Right atrium auricular region (tissue), 2 donors: ENCODE data around the gene CDH13. TPM values are rescaled to one million over a fixed set of nuclear protein-coding genes. Genes with fewer than 3 reads are reported as not detected.

Source experiments
- DNase-seq: peaks from one replicate; pipeline ENCODE4 v3.0.0-alpha.2; 2019; ENCODE audit warnings: low spot score
- H3K27ac ChIP-seq, 2 donors: fragments of 200-600 bp; sonication (generic); 1 replicate in 1 of 2; 2 replicates in 1 of 2; pipeline ENCODE4 v1.5.1; 2016 to 2019
- H3K27me3 ChIP-seq, 2 donors: fragments of 200-600 bp; sonication (generic); one replicate each; pipeline versions ENCODE4 v1.5.1 to v1.6.0; 2017 to 2019
- H3K36me3 ChIP-seq: fragments of 200-600 bp; sonication (generic); one replicate; pipeline ENCODE4 v1.5.1; 2016
- H3K4me1 ChIP-seq, 2 donors: fragments of 200-600 bp; sonication (generic); one replicate each; pipeline versions ENCODE4 v1.5.1 to v1.6.0; 2017 to 2019
- H3K4me3 ChIP-seq, 2 donors: fragments of 200-600 bp; sonication (generic); 1 replicate in 1 of 2; 2 replicates in 1 of 2; pipeline ENCODE4 v1.5.1; 2017 to 2019; ENCODE audit warnings: mild to moderate bottlenecking in 1 of 2, moderate library complexity in 1 of 2
- H3K9me3 ChIP-seq, 2 donors: fragments of 200-600 bp; sonication (generic); one replicate each; pipeline ENCODE4 v1.5.1; 2019
- CTCF ChIP-seq, 2 donors: fragments of 200-600 bp; sonication (generic); IDR thresholded peaks; one replicate each; pipeline ENCODE4 v1.5.1; 2019; ENCODE audit warnings: antibody characterized with exemption in 2 of 2
- total RNA-seq, 2 donors: library from RNA; depleted of rRNA; stranded (reverse); fragments of >200 nt; gene quantifications; one replicate each; pipeline ENCODE4 v1.1.0, GENCODE V29; 2016

Gene CDH13
- total RNA-seq, 2 donors from 2014 or later: 75.4 to 85.9 TPM

GRCh38 chr16:82824408-82824807 lies 197.6 kb downstream of the CDH13 start:
- Histone ChIP-seq H3K27ac (no peak overlapping the region), H3K36me3 (no peaks in the 10 kb centered on the region), H3K4me1 (no peaks in the 10 kb centered on the region), H3K4me3 (no peak overlapping the region), H3K27me3 (no peaks in the 10 kb centered on the region), H3K9me3 (peaks cover 0 to 7% of the 10 kb centered on the region in 2 donors)
- no peak for TF ChIP-seq CTCF (IDR thresholded peaks at IDR 0.05)
- DNase-seq: no peak

- no peak for TF ChIP-seq CTCF (IDR thresholded peaks at IDR 0.05)
- Histone ChIP-seq H3K4me3 (no peak overlapping the region), H3K4me1 (peaks cover 0 to 4% of the 10 kb centered on the region in 2 donors), H3K27me3 (no peaks in the 10 kb centered on the region), H3K27ac (no peak overlapping the region), H3K9me3 (peaks cover 0 to 5% of the 10 kb centered on the region in 2 donors), H3K36me3 (no peaks in the 10 kb centered on the region)
- DNase-seq: no peak
These were observed 202.5 kb downstream of the CDH13 start for GRCh38 chr16:82829301-82829700.

- H3K9me3 ChIP-seq: no peaks in the 10 kb centered on the region
- H3K4me1 ChIP-seq: peaks cover 0 to 7% of the 10 kb centered on the region in 2 donors
- no peak for TF ChIP-seq CTCF (IDR thresholded peaks at IDR 0.05)
- H3K27ac ChIP-seq: no peak overlapping the region
- DNase-seq: no peak
- H3K27me3 ChIP-seq: no peaks in the 10 kb centered on the region
- H3K36me3 ChIP-seq: no peaks in the 10 kb centered on the region
- no peak overlapping the region for H3K4me3 ChIP-seq
These were observed 204.2 kb downstream of the CDH13 start for GRCh38 chr16:82830944-82831343.

- no peaks in the 10 kb centered on the region for H3K36me3 ChIP-seq
- H3K27ac ChIP-seq: no peak overlapping the region
- no peak for TF ChIP-seq CTCF (IDR thresholded peaks at IDR 0.05)
- H3K27me3 ChIP-seq: no peaks in the 10 kb centered on the region
- no peaks in the 10 kb centered on the region for H3K9me3 ChIP-seq
- peaks cover 0 to 7% of the 10 kb centered on the region in 2 donors for H3K4me1 ChIP-seq
- DNase-seq: no peak
- H3K4me3 ChIP-seq: no peak overlapping the region
These were observed 206.1 kb downstream of the CDH13 start for GRCh38 chr16:82832821-82833220.

GRCh38 chr16:82833378-82833993 lies 206.7 kb downstream of the CDH13 start:
- DNase-seq: no peak
- H3K27ac ChIP-seq: no peak overlapping the region
- peaks cover 0 to 7% of the 10 kb centered on the region in 2 donors for H3K4me1 ChIP-seq
- no peaks in the 10 kb centered on the region for H3K9me3 ChIP-seq
- H3K36me3 ChIP-seq: no peaks in the 10 kb centered on the region
- no peak overlapping the region for H3K4me3 ChIP-seq
- H3K27me3 ChIP-seq: no peaks in the 10 kb centered on the region
- no peak for TF ChIP-seq CTCF (IDR thresholded peaks at IDR 0.05)
